B cell (primary cell): Measurements from ENCODE around the gene PROCR.

ENCODE experiments used
- CTCF ChIP-seq: fragments of 200-600 bp; IDR thresholded peaks from one replicate; pipeline ENCODE4 v1.8.0; 2022; ENCODE audit warnings: antibody characterized with exemption, mild to moderate bottlenecking
- EZH2 ChIP-seq: IDR thresholded peaks from 2 replicates; pipeline ENCODE4 v1.6.1; 2012; ENCODE audit warnings: borderline replicate concordance, low read depth, mild to moderate bottlenecking, moderate library complexity, low read length; ENCODE audit not compliant: insufficient read depth, poor library complexity, severe bottlenecking

- TF ChIP-seq EZH2 (no peak), CTCF (no peak)
Observed at GRCh38 chr20:35125753-35126152, 46.1 kb upstream of the PROCR start.
